IMR-90 (cell line): ENCODE measurements around the gene CAPS. TPM values are rescaled to one million over a fixed set of nuclear protein-coding genes. Genes with fewer than 3 reads are reported as not detected.

ENCODE experiments used
- ATAC-seq: fragments of 200-7000 bp; cut with Tn5 transposase; 2 replicates; pipeline ENCODE4 v1.9.1; 2020; ENCODE audit warnings: low read depth, mild to moderate bottlenecking, moderate library complexity
- BruUV-seq: library from RNA; stranded (reverse); fragments of 400-500 nt; replicated peaks from 2 replicates; lab custom pipeline; 2021; lab: Mats Ljungman, UMichigan
- CTCF ChIA-PET: fragments of 300-600 bp; formaldehyde crosslinking; extraction: SDS; loops from one replicate; lab custom pipeline; 2021; ENCODE audit warnings: antibody characterized with exemption; lab: Yijun Ruan, JAX
- POLR2A ChIA-PET: fragments of 300-600 bp; sonication (Branson Sonifier 250); formaldehyde crosslinking; loops from one replicate; lab custom pipeline; 2022; ENCODE audit warnings: antibody characterized with exemption; ENCODE audit not compliant: unreplicated experiment; lab: Charles Lee
- DNase-seq: peaks from one replicate; pipeline ENCODE4 v3.0.0; 2013
- H2AFZ ChIP-seq: replicated peaks from 2 replicates; pipeline ENCODE3; 2013; ENCODE audit warnings: low read length, mild to moderate bottlenecking; ENCODE audit not compliant: poor library complexity
- H2AK5ac ChIP-seq: 2 replicates; pipeline ENCODE4 v1.6.1; 2013; ENCODE audit warnings: low read depth, low read length, inconsistent platforms
- H2AK9ac ChIP-seq: replicated peaks from 2 replicates; pipeline ENCODE3; 2013; ENCODE audit warnings: mild to moderate bottlenecking, low read depth, low read length, moderate library complexity; ENCODE audit not compliant: poor library complexity
- H2BK120ac ChIP-seq: 2 replicates; pipeline ENCODE4 v1.6.1; 2013; ENCODE audit warnings: low read depth, low read length, inconsistent platforms
- H2BK15ac ChIP-seq: 3 replicates; pipeline ENCODE4 v1.6.1; 2013; ENCODE audit warnings: low read depth, low read length, inconsistent platforms
- H2BK20ac ChIP-seq: 2 replicates; pipeline ENCODE4 v1.6.1; 2013; ENCODE audit warnings: low read depth, mild to moderate bottlenecking, inconsistent platforms, low read length, moderate library complexity
- H2BK5ac ChIP-seq: 2 replicates; pipeline ENCODE4 v1.6.1; 2013; ENCODE audit warnings: mild to moderate bottlenecking, low read depth, low read length, inconsistent platforms; ENCODE audit not compliant: poor library complexity, severe bottlenecking
- H3K14ac ChIP-seq: replicated peaks from 2 replicates; pipeline ENCODE4 v1.6.1; 2013; ENCODE audit warnings: low read depth, low read length, inconsistent platforms
- H3K18ac ChIP-seq: 2 replicates; pipeline ENCODE4 v1.6.1; 2013; ENCODE audit warnings: low read depth, low read length, control low read depth
- H3K23ac ChIP-seq: 2 replicates; pipeline ENCODE4 v1.6.1; 2013; ENCODE audit warnings: low read depth, low read length, inconsistent platforms
- H3K27ac ChIP-seq: 2 replicates; pipeline ENCODE4 v1.5.1; 2013; ENCODE audit warnings: mild to moderate bottlenecking, control low read depth, low read length; ENCODE audit not compliant: insufficient read depth
- H3K27me3 ChIP-seq: 2 replicates; pipeline ENCODE4 v1.6.1; 2013; ENCODE audit warnings: low read length; ENCODE audit not compliant: control insufficient read depth, insufficient read depth
- H3K36me3 ChIP-seq: 2 replicates; pipeline ENCODE4 v1.6.1; 2013; ENCODE audit warnings: low read length, mixed read lengths; ENCODE audit not compliant: control insufficient read depth, insufficient read depth
- H3K4ac ChIP-seq: 2 replicates; pipeline ENCODE4 v1.6.1; 2013; ENCODE audit warnings: low read depth, low read length, inconsistent platforms
- H3K4me1 ChIP-seq: 2 replicates; pipeline ENCODE4 v1.6.1; 2013; ENCODE audit warnings: low read length, mixed read lengths; ENCODE audit not compliant: control insufficient read depth, insufficient read depth
- H3K4me2 ChIP-seq: 2 replicates; pipeline ENCODE4 v1.6.1; 2013; ENCODE audit warnings: low read depth, mild to moderate bottlenecking, control low read depth, low read length, moderate library complexity
- H3K4me3 ChIP-seq: 2 replicates; pipeline ENCODE4 v1.5.1; 2013; ENCODE audit warnings: low read depth, mild to moderate bottlenecking, control low read depth, low read length, moderate library complexity; ENCODE audit not compliant: insufficient read depth
- H3K56ac ChIP-seq: 2 replicates; pipeline ENCODE4 v1.6.1; 2013; ENCODE audit warnings: low read length, inconsistent platforms; ENCODE audit not compliant: insufficient read depth; ENCODE audit errors: extremely low read depth
- H3K79me1 ChIP-seq, 2 experiments: 2 replicates each; pipeline ENCODE4 v1.6.1; 2013; ENCODE audit warnings: low read length in 2 of 2, inconsistent platforms in 1 of 2, low read depth in 1 of 2
- H3K9ac ChIP-seq: 2 replicates; pipeline ENCODE4 v1.6.1; 2013; ENCODE audit warnings: low read depth, low read length, control low read depth
- H3K9me1 ChIP-seq: 2 replicates; pipeline ENCODE4 v1.6.1; 2013; ENCODE audit warnings: low read length, inconsistent platforms; ENCODE audit not compliant: insufficient read depth
- H3K9me3 ChIP-seq: 2 replicates; pipeline ENCODE4 v1.6.1; 2013; ENCODE audit warnings: low read length; ENCODE audit not compliant: control insufficient read depth, insufficient read depth
- H4K20me1 ChIP-seq: 2 replicates; pipeline ENCODE4 v1.6.1; 2013; ENCODE audit warnings: low read length, inconsistent platforms; ENCODE audit not compliant: insufficient read depth
- H4K5ac ChIP-seq: 2 replicates; pipeline ENCODE4 v1.6.1; 2013; ENCODE audit warnings: mild to moderate bottlenecking, low read depth, low read length, control low read depth
- H4K8ac ChIP-seq, 2 experiments: 2 replicates each; pipeline ENCODE4 v1.6.1; 2013; ENCODE audit warnings: low read depth in 2 of 2, low read length in 2 of 2, control low read depth in 1 of 2, inconsistent platforms in 1 of 2
- H4K91ac ChIP-seq: 2 replicates; pipeline ENCODE4 v1.6.1; 2013; ENCODE audit warnings: low read depth, low read length, inconsistent platforms; ENCODE audit not compliant: insufficient read depth
- BHLHE40 ChIP-seq: fragments of 150-350 bp; IDR thresholded peaks from 2 replicates; pipeline ENCODE4 v1.6.1; 2016; ENCODE audit warnings: mild to moderate bottlenecking, low read depth, low read length
- CTCF ChIP-seq: conservative IDR thresholded peaks from 2 replicates; pipeline ENCODE4 v1.5.1; 2012; ENCODE audit warnings: mild to moderate bottlenecking, low read depth, low read length, improper control_type of control experiment
- FOS ChIP-seq: fragments of 150-350 bp; IDR thresholded peaks from 2 replicates; pipeline ENCODE4 v1.6.1; 2016; ENCODE audit warnings: low read depth, low read length
- MXI1 ChIP-seq: IDR thresholded peaks from 2 replicates; pipeline ENCODE4 v1.6.1; 2012; ENCODE audit warnings: low read depth, mild to moderate bottlenecking, low read length, moderate library complexity, borderline replicate concordance
- WGBS, 2 experiments: methylation state at CpG; one replicate each; pipeline versions ENCODE4 v1.1.5 to v1.1.7; 2013; ENCODE audit warnings: missing lambda C conversion rate in 2 of 2; ENCODE audit not compliant: insufficient read length in 1 of 2; ENCODE audit errors: extremely low coverage in 2 of 2; 5-methylcytosine and 5-hydroxymethylcytosine counted together
- dilution Hi-C: fragments of 300-500 bp; cut with HindIII; formaldehyde crosslinking; loops from one replicate; pipeline ENCODE4 v1.14.3; 2018; ENCODE audit warnings: low sequenced_read_pairs; ENCODE audit not compliant: unreplicated experiment
- in situ Hi-C: fragments of 300-500 bp; cut with MboI; formaldehyde crosslinking; loops from 3 replicates; pipeline ENCODE4 v1.14.3; 2019; ENCODE audit warnings: low sequenced_read_pairs, inconsistent platforms, mixed read lengths
- intact Hi-C: fragments of 100-400 bp; cut with micrococcal nuclease; formaldehyde crosslinking; loops from 2 replicates; pipeline ENCODE4 v1.10.0; 2022
- polyA plus RNA-seq, 3 experiments: library from polyadenylated mRNA; depleted of rRNA; stranded (reverse); fragments of >200 nt; gene quantifications; 2 replicates each; pipeline ENCODE4 v1.2.3, GENCODE V29; 2012; ENCODE audit warnings: low replicate concordance in 1 of 3
- total RNA-seq: library from RNA; depleted of rRNA; stranded (reverse); fragments of >200 nt; gene quantifications from 2 replicates; pipeline ENCODE4 v1.2.3, GENCODE V29; 2012

Gene CAPS
- total and polyA plus RNA-seq, 2 of the 4 experiments (the other 2 are of a cell fraction), result 0.54 to 4.9 TPM

GRCh38 chr19:5921516-5922160 is 7.6 kb downstream of the CAPS start:
- no peak overlapping the region for H2BK5ac ChIP-seq
- H3K18ac ChIP-seq, result no peak overlapping the region
- no peaks in the 10 kb centered on the region for H3K9me1 ChIP-seq
- TF ChIP-seq CTCF (no peak), BHLHE40 (no peak), MXI1 (no peak), FOS (no peak)
- no peak overlapping the region for H3K27ac ChIP-seq
- H4K5ac ChIP-seq, result no peak overlapping the region
- in situ Hi-C loops, result no loop called here
- H3K4me2 ChIP-seq, result no peak overlapping the region
- no peaks in the 10 kb centered on the region for H3K9me3 ChIP-seq
- peaks cover 87% of the 10 kb centered on the region for H3K36me3 ChIP-seq
- H3K27me3 ChIP-seq, result no peaks in the 10 kb centered on the region
- no peak overlapping the region for H4K8ac ChIP-seq
- H3K4me3 ChIP-seq, result no peak overlapping the region
- H2AK5ac ChIP-seq, result no peak overlapping the region
- H3K79me1 ChIP-seq, result peaks cover 4 to 5% of the 10 kb centered on the region in 2 experiments; a peak in 2 of 4 replicates
- dilution Hi-C loops, result no loop called here
- no peaks in the 10 kb centered on the region; the same call in 1 of the 2 replicates for H4K20me1 ChIP-seq
- ATAC-seq (no peak), DNase-seq (no peak)
- H4K91ac ChIP-seq, result no peak overlapping the region
- H2BK15ac ChIP-seq, result no peak overlapping the region
- H2AK9ac ChIP-seq, result no peak overlapping the region
- H3K23ac ChIP-seq, result no peak overlapping the region
- H2BK20ac ChIP-seq, result no peak overlapping the region
- no peak overlapping the region for H3K4ac ChIP-seq
- no peak overlapping the region for H3K56ac ChIP-seq
- no peak overlapping the region for H2AFZ ChIP-seq
- no peak overlapping the region for H2BK120ac ChIP-seq
- peaks cover 1% of the 10 kb centered on the region; the same call in 1 of the 2 replicates for H3K4me1 ChIP-seq
- ChIA-PET CTCF (no interaction called here), POLR2A (no interaction called here)
- BruUV-seq, result no TSS peak
- H3K14ac ChIP-seq, result no peak overlapping the region
- no peak overlapping the region for H3K9ac ChIP-seq
- 82% methylated on average over 14 of the region's 21 CpGs; no CpG with 5 or more reads in 1 of the 2 experiments for WGBS, 2 experiments
- intact Hi-C loops, result no loop called here
